ENCODE results near the gene KDM8. TPM values are rescaled to one million over a fixed set of nuclear protein-coding genes. Genes with fewer than 3 reads are reported as not detected.

KDM8 gene
- total RNA-seq, 4 donors from 2014 or later, result 0.56 to 4.4 (median 2.5) TPM

- no peaks in the 10 kb centered on the region for H3K4me1 ChIP-seq
- no peaks in the 10 kb centered on the region for H3K9me3 ChIP-seq
- DNase-seq, result no peak
- peaks cover 0 to 65% (median 0%) of the 10 kb centered on the region in 3 donors for H3K36me3 ChIP-seq
- no peak overlapping the region for H3K27ac ChIP-seq
- TF ChIP-seq POLR2A (IDR thresholded peaks at IDR 0.05) (no peak), CTCF (IDR thresholded peaks at IDR 0.05) (no peak)
- intact Hi-C loops (cut with DNase I), result no loop called here
- 83 to 89% methylated on average over 2 to 4 of the region's 7 CpGs for WGBS, 2 donors
- H3K27me3 ChIP-seq, result no peaks in the 10 kb centered on the region
- H3K4me3 ChIP-seq, result no peak overlapping the region
Observed at GRCh38 chr16:27215660-27216059, 12.3 kb downstream of the KDM8 start.

- Histone ChIP-seq H3K9me3 (no peaks in the 10 kb centered on the region), H3K4me1 (no peaks in the 10 kb centered on the region), H3K4me3 (no peak overlapping the region), H3K27ac (no peak overlapping the region), H3K36me3 (peaks cover 0 to 58% (median 0%) of the 10 kb centered on the region in 3 donors), H3K27me3 (no peaks in the 10 kb centered on the region)
- TF ChIP-seq CTCF (IDR thresholded peaks at IDR 0.05) (no peak), POLR2A (IDR thresholded peaks at IDR 0.05) (no peak)
- WGBS, 2 donors, result 89 to 92% methylated on average over 10 to 11 of the region's 16 CpGs
- no peak for DNase-seq
- intact Hi-C loops (cut with DNase I), result no loop called here
Observed at GRCh38 chr16:27216297-27216885, 13.1 kb downstream of the KDM8 start.

- intact Hi-C loops (cut with DNase I), result no loop called here
- DNase-seq, result no peak
- no peak for TF ChIP-seq POLR2A (IDR thresholded peaks at IDR 0.05)
- no peak for TF ChIP-seq CTCF (IDR thresholded peaks at IDR 0.05)
- Histone ChIP-seq H3K27ac (no peak overlapping the region), H3K9me3 (no peaks in the 10 kb centered on the region), H3K27me3 (no peaks in the 10 kb centered on the region), H3K4me3 (no peak overlapping the region), H3K4me1 (peaks cover 0 to 5% (median 0%) of the 10 kb centered on the region in 3 donors), H3K36me3 (peaks cover 0 to 49% (median 0%) of the 10 kb centered on the region in 3 donors)
- WGBS, 2 donors, result 82 to 89% methylated on average over 6 to 10 of the region's 10 CpGs
Observed at GRCh38 chr16:27217256-27217655, 13.9 kb downstream of the KDM8 start.

GRCh38 chr16:27218756-27219155 is 15.4 kb downstream of the KDM8 start:
- Histone ChIP-seq H3K9me3 (no peaks in the 10 kb centered on the region), H3K27me3 (no peaks in the 10 kb centered on the region), H3K4me3 (no peak overlapping the region), H3K36me3 (peaks cover 0 to 44% (median 0%) of the 10 kb centered on the region in 3 donors), H3K27ac (no peak overlapping the region), H3K4me1 (peaks cover 0 to 18% (median 3%) of the 10 kb centered on the region in 3 donors)
- TF ChIP-seq POLR2A (IDR thresholded peaks at IDR 0.05), result no peak
- TF ChIP-seq CTCF (IDR thresholded peaks at IDR 0.05), result no peak
- no peak for DNase-seq
- intact Hi-C loops (cut with DNase I), result no loop called here
- 60 to 91% methylated on average over 1 of the region's 9 CpGs for WGBS, 2 donors

GRCh38 chr16:27219161-27219560 is 15.8 kb downstream of the KDM8 start:
- H3K4me3 ChIP-seq, result no peak overlapping the region
- H3K9me3 ChIP-seq, result no peaks in the 10 kb centered on the region
- intact Hi-C loops (cut with DNase I), result no loop called here
- DNase-seq, result no peak
- peaks cover 0 to 18% (median 3%) of the 10 kb centered on the region in 3 donors for H3K4me1 ChIP-seq
- no peaks in the 10 kb centered on the region for H3K27me3 ChIP-seq
- peaks cover 0 to 44% (median 1%) of the 10 kb centered on the region in 3 donors for H3K36me3 ChIP-seq
- no peak overlapping the region for H3K27ac ChIP-seq
- WGBS, 2 donors, result 67% methylated on average over 7 to 8 of the region's 10 CpGs
- no peak for TF ChIP-seq POLR2A (IDR thresholded peaks at IDR 0.05)
- no peak for TF ChIP-seq CTCF (IDR thresholded peaks at IDR 0.05)
